GM23338 (cell line): ENCODE results near the gene GCH1. TPM values are rescaled to one million over a fixed set of nuclear protein-coding genes. Genes with fewer than 3 reads are reported as not detected.

Experiments used
- ATAC-seq: fragments of 200-7000 bp; cut with Tn5 transposase; 3 replicates; pipeline ENCODE4 v1.9.1; 2020
- DNase-seq: peaks from one replicate; pipeline ENCODE4 v3.0.0-alpha.2; 2015; ENCODE audit warnings: low spot score
- H2AFZ ChIP-seq: fragments of 200-600 bp; sonication (generic); 2 replicates; pipeline ENCODE4 v1.8.0; 2016; ENCODE audit warnings: antibody characterized with exemption, mild to moderate bottlenecking, moderate library complexity
- H3F3A ChIP-seq: fragments of 200-600 bp; sonication (generic); replicated peaks from 2 replicates; pipeline ENCODE4 v1.8.0; 2017; ENCODE audit warnings: antibody characterized with exemption, mixed run types, low read depth
- H3K27ac ChIP-seq: fragments of 200-600 bp; sonication (generic); 2 replicates; pipeline ENCODE4 v1.6.1; 2016; ENCODE audit warnings: low read depth
- H3K27me3 ChIP-seq: fragments of 200-600 bp; sonication (generic); 2 replicates; pipeline ENCODE4 v1.8.0; 2016; ENCODE audit warnings: mild to moderate bottlenecking, mixed run types, moderate library complexity; ENCODE audit not compliant: insufficient read depth
- H3K36me3 ChIP-seq: fragments of 200-600 bp; sonication (generic); 2 replicates; pipeline ENCODE4 v1.8.0; 2016; ENCODE audit warnings: mild to moderate bottlenecking; ENCODE audit not compliant: insufficient read depth
- H3K4me1 ChIP-seq: fragments of 200-600 bp; sonication (generic); 2 replicates; pipeline ENCODE4 v1.8.0; 2016; ENCODE audit warnings: mild to moderate bottlenecking, moderate library complexity; ENCODE audit not compliant: insufficient read depth
- H3K4me2 ChIP-seq: fragments of 200-600 bp; sonication (generic); 2 replicates; pipeline ENCODE4 v1.7.1; 2017; ENCODE audit warnings: mixed run types
- H3K4me3 ChIP-seq: fragments of 200-600 bp; sonication (generic); 2 replicates; pipeline ENCODE4 v1.6.1; 2016; ENCODE audit warnings: mixed run types
- H3K79me2 ChIP-seq: fragments of 200-600 bp; sonication (generic); replicated peaks from 2 replicates; pipeline ENCODE4 v1.8.0; 2017; ENCODE audit warnings: mild to moderate bottlenecking; ENCODE audit not compliant: insufficient read depth
- H3K9me2 ChIP-seq: fragments of 200-600 bp; sonication (generic); 2 replicates; pipeline ENCODE4 v1.8.0; 2017; ENCODE audit not compliant: insufficient read depth
- H4K20me1 ChIP-seq: fragments of 200-600 bp; sonication (generic); replicated peaks from 2 replicates; pipeline ENCODE4 v1.8.0; 2017; ENCODE audit warnings: mild to moderate bottlenecking; ENCODE audit not compliant: insufficient read depth
- H3K27ac Mint-ChIP-seq: 2 replicates; pipeline ENCODE4 v1.8.0; 2020; ENCODE audit warnings: inconsistent platforms, mild to moderate bottlenecking, moderate library complexity, mixed read lengths
- H3K27me3 Mint-ChIP-seq: 3 replicates; pipeline ENCODE4 v1.8.0; 2022; ENCODE audit warnings: low read depth, mild to moderate bottlenecking, moderate library complexity, mixed read lengths, inconsistent platforms; ENCODE audit not compliant: insufficient read depth, poor library complexity
- H3K36me3 Mint-ChIP-seq: 3 replicates; pipeline ENCODE4 v1.8.0; 2021; ENCODE audit warnings: low read depth, mild to moderate bottlenecking, inconsistent platforms, moderate library complexity, mixed read lengths
- H3K4me1 Mint-ChIP-seq: 3 replicates; pipeline ENCODE4 v1.8.0; 2020; ENCODE audit warnings: mild to moderate bottlenecking, inconsistent platforms, mixed read lengths
- H3K4me3 Mint-ChIP-seq: 3 replicates; pipeline ENCODE4 v1.8.0; 2021; ENCODE audit warnings: moderate library complexity, mild to moderate bottlenecking, inconsistent platforms, mixed read lengths
- H3K9me3 Mint-ChIP-seq: 3 replicates; pipeline ENCODE4 v1.8.0; 2020; ENCODE audit warnings: moderate library complexity, mild to moderate bottlenecking, inconsistent platforms, mixed read lengths
- CREB1 ChIP-seq: fragments of 250-450 bp; sonication (Bioruptor Pico); IDR thresholded peaks from 2 replicates; pipeline ENCODE4 v1.5.0; 2020; ENCODE audit warnings: low read depth, mild to moderate bottlenecking, moderate library complexity
- EZH2 ChIP-seq: fragments of 200-600 bp; sonication (generic); IDR thresholded peaks from one replicate; pipeline ENCODE4 v1.8.0; 2017; ENCODE audit warnings: antibody characterized with exemption, mild to moderate bottlenecking, low read depth; ENCODE audit not compliant: unreplicated experiment
- EZH2phosphoT487 ChIP-seq: fragments of 200-600 bp; sonication (generic); IDR thresholded peaks from one replicate; pipeline ENCODE4 v1.8.1; 2018; ENCODE audit warnings: antibody characterized with exemption; ENCODE audit not compliant: unreplicated experiment
- JUNB ChIP-seq: IDR thresholded peaks from one replicate; pipeline ENCODE4 v1.6.1; 2016; ENCODE audit warnings: antibody characterized with exemption; ENCODE audit not compliant: unreplicated experiment
- NANOG ChIP-seq: IDR thresholded peaks from 2 replicates; pipeline ENCODE4 v1.6.1; 2016; ENCODE audit warnings: antibody characterized with exemption, borderline replicate concordance
- POLR2AphosphoS5 ChIP-seq: IDR thresholded peaks from 2 replicates; pipeline ENCODE4 v1.6.1; 2016; ENCODE audit warnings: antibody characterized with exemption, low read depth
- STAT1 ChIP-seq: IDR thresholded peaks from one replicate; pipeline ENCODE4 v1.6.1; 2016; ENCODE audit warnings: antibody characterized with exemption; ENCODE audit not compliant: unreplicated experiment
- ZNF114 ChIP-seq: fragments of 250-450 bp; sonication (Bioruptor Pico); IDR thresholded peaks from 2 replicates; pipeline ENCODE4 v1.5.0; 2020; ENCODE audit warnings: mild to moderate bottlenecking, moderate library complexity
- ZNF331 ChIP-seq: fragments of 250-450 bp; sonication (Bioruptor Pico); IDR thresholded peaks from 2 replicates; pipeline ENCODE4 v1.5.0; 2020; ENCODE audit warnings: low read depth, mild to moderate bottlenecking, moderate library complexity
- polyA plus RNA-seq: library from polyadenylated mRNA; unstranded; fragments of >200 nt; fragmentation: Nextera tagmentation; extraction: Ambion mirVana; gene quantifications from 2 replicates; pipeline ENCODE4 v1.2.1, GENCODE V29; 2016
- total RNA-seq: library from RNA; depleted of rRNA; stranded (reverse); fragments of >200 nt; shearing (Covaris generic); gene quantifications from 2 replicates; pipeline ENCODE4 v1.2.3, GENCODE V29; 2014
- TF ChIP-seq, protein P1 (sequence below): fragments of 250-450 bp; sonication (Bioruptor Pico); IDR thresholded peaks from 2 replicates; pipeline ENCODE4 v1.5.0; 2020; ENCODE audit warnings: mild to moderate bottlenecking, moderate library complexity
- TF ChIP-seq, protein P2 (sequence below): IDR thresholded peaks from 2 replicates; pipeline ENCODE4 v1.6.1; 2016; ENCODE audit warnings: antibody characterized with exemption
- TF ChIP-seq, protein P3 (sequence below): IDR thresholded peaks from one replicate; pipeline ENCODE4 v1.6.1; 2018; ENCODE audit warnings: antibody characterized with exemption; ENCODE audit not compliant: unreplicated experiment
- TF ChIP-seq, protein P4 (sequence below), 2 experiments: fragments of 200-600 bp in 1 of 2; sonication (generic) in 1 of 2; conservative IDR thresholded peaks; 2 replicates each; pipeline versions ENCODE4 v1.5.1 to v1.6.1; 2016 to 2017; ENCODE audit warnings: antibody characterized with exemption in 2 of 2, low read depth in 2 of 2, mild to moderate bottlenecking in 2 of 2, moderate library complexity in 1 of 2

Gene GCH1
- total and polyA plus RNA-seq, 2 experiments from 2014 or later, result 8.7 to 15.0 TPM

DNA sequence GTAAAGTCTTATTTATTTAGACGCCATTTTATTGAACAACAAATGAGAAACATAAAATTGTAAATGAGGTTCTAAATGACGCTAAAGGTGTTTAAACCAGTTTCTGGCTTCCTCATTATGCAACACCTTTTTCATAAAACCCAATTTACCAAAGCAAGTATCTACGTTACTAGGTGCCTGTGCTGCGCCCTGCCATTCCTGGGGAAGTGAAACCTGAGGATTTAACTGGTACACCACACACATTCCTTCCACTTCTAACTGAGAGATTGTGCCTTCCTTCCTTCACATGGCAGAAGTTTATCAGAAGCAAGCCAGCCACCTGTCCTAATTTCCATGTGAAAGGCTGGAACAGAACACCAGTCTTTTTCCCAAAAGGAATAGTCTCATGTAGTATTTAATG, 40.3 kb upstream of the GCH1 start:
- no peaks in the 10 kb centered on the region for H3K4me1 ChIP-seq
- H3K36me3 ChIP-seq, result peaks cover 21% of the 10 kb centered on the region
- TF ChIP-seq, protein P1, sequence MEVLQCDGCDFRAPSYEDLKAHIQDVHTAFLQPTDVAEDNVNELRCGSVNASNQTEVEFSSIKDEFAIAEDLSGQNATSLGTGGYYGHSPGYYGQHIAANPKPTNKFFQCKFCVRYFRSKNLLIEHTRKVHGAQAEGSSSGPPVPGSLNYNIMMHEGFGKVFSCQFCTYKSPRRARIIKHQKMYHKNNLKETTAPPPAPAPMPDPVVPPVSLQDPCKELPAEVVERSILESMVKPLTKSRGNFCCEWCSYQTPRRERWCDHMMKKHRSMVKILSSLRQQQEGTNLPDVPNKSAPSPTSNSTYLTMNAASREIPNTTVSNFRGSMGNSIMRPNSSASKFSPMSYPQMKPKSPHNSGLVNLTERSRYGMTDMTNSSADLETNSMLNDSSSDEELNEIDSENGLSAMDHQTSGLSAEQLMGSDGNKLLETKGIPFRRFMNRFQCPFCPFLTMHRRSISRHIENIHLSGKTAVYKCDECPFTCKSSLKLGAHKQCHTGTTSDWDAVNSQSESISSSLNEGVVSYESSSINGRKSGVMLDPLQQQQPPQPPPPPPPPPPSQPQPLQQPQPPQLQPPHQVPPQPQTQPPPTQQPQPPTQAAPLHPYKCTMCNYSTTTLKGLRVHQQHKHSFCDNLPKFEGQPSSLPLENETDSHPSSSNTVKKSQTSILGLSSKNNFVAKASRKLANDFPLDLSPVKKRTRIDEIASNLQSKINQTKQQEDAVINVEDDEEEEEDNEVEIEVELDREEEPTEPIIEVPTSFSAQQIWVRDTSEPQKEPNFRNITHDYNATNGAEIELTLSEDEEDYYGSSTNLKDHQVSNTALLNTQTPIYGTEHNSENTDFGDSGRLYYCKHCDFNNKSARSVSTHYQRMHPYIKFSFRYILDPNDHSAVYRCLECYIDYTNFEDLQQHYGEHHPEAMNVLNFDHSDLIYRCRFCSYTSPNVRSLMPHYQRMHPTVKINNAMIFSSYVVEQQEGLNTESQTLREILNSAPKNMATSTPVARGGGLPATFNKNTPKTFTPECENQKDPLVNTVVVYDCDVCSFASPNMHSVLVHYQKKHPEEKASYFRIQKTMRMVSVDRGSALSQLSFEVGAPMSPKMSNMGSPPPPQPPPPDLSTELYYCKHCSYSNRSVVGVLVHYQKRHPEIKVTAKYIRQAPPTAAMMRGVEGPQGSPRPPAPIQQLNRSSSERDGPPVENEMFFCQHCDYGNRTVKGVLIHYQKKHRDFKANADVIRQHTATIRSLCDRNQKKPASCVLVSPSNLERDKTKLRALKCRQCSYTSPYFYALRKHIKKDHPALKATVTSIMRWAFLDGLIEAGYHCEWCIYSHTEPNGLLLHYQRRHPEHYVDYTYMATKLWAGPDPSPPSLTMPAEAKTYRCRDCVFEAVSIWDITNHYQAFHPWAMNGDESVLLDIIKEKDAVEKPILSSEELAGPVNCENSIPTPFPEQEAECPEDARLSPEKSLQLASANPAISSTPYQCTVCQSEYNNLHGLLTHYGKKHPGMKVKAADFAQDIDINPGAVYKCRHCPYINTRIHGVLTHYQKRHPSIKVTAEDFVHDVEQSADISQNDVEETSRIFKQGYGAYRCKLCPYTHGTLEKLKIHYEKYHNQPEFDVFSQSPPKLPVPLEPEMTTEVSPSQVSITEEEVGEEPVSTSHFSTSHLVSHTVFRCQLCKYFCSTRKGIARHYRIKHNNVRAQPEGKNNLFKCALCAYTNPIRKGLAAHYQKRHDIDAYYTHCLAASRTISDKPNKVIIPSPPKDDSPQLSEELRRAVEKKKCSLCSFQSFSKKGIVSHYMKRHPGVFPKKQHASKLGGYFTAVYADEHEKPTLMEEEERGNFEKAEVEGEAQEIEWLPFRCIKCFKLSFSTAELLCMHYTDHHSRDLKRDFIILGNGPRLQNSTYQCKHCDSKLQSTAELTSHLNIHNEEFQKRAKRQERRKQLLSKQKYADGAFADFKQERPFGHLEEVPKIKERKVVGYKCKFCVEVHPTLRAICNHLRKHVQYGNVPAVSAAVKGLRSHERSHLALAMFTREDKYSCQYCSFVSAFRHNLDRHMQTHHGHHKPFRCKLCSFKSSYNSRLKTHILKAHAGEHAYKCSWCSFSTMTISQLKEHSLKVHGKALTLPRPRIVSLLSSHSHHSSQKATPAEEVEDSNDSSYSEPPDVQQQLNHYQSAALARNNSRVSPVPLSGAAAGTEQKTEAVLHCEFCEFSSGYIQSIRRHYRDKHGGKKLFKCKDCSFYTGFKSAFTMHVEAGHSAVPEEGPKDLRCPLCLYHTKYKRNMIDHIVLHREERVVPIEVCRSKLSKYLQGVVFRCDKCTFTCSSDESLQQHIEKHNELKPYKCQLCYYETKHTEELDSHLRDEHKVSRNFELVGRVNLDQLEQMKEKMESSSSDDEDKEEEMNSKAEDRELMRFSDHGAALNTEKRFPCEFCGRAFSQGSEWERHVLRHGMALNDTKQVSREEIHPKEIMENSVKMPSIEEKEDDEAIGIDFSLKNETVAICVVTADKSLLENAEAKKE, result no peak
- TF ChIP-seq STAT1 (no peak), EZH2phosphoT487 (no peak), JUNB (no peak), EZH2 (no peak), NANOG (no peak), ZNF114 (CRISPR knock-in tag) (no peak), POLR2AphosphoS5 (no peak), CREB1 (CRISPR knock-in tag) (no peak), ZNF331 (CRISPR knock-in tag) (no peak)
- TF ChIP-seq, protein P2, sequence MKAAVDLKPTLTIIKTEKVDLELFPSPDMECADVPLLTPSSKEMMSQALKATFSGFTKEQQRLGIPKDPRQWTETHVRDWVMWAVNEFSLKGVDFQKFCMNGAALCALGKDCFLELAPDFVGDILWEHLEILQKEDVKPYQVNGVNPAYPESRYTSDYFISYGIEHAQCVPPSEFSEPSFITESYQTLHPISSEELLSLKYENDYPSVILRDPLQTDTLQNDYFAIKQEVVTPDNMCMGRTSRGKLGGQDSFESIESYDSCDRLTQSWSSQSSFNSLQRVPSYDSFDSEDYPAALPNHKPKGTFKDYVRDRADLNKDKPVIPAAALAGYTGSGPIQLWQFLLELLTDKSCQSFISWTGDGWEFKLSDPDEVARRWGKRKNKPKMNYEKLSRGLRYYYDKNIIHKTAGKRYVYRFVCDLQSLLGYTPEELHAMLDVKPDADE, result no peak
- TF ChIP-seq, protein P3, sequence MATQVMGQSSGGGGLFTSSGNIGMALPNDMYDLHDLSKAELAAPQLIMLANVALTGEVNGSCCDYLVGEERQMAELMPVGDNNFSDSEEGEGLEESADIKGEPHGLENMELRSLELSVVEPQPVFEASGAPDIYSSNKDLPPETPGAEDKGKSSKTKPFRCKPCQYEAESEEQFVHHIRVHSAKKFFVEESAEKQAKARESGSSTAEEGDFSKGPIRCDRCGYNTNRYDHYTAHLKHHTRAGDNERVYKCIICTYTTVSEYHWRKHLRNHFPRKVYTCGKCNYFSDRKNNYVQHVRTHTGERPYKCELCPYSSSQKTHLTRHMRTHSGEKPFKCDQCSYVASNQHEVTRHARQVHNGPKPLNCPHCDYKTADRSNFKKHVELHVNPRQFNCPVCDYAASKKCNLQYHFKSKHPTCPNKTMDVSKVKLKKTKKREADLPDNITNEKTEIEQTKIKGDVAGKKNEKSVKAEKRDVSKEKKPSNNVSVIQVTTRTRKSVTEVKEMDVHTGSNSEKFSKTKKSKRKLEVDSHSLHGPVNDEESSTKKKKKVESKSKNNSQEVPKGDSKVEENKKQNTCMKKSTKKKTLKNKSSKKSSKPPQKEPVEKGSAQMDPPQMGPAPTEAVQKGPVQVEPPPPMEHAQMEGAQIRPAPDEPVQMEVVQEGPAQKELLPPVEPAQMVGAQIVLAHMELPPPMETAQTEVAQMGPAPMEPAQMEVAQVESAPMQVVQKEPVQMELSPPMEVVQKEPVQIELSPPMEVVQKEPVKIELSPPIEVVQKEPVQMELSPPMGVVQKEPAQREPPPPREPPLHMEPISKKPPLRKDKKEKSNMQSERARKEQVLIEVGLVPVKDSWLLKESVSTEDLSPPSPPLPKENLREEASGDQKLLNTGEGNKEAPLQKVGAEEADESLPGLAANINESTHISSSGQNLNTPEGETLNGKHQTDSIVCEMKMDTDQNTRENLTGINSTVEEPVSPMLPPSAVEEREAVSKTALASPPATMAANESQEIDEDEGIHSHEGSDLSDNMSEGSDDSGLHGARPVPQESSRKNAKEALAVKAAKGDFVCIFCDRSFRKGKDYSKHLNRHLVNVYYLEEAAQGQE, result no peak
- TF ChIP-seq, protein P4, sequence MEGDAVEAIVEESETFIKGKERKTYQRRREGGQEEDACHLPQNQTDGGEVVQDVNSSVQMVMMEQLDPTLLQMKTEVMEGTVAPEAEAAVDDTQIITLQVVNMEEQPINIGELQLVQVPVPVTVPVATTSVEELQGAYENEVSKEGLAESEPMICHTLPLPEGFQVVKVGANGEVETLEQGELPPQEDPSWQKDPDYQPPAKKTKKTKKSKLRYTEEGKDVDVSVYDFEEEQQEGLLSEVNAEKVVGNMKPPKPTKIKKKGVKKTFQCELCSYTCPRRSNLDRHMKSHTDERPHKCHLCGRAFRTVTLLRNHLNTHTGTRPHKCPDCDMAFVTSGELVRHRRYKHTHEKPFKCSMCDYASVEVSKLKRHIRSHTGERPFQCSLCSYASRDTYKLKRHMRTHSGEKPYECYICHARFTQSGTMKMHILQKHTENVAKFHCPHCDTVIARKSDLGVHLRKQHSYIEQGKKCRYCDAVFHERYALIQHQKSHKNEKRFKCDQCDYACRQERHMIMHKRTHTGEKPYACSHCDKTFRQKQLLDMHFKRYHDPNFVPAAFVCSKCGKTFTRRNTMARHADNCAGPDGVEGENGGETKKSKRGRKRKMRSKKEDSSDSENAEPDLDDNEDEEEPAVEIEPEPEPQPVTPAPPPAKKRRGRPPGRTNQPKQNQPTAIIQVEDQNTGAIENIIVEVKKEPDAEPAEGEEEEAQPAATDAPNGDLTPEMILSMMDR (conservative IDR thresholded peaks at IDR 0.05; ENCODE audit: low read depth in 2 of 2), result no peak
- Mint-ChIP-seq H3K4me1 (peaks cover 17% of the 10 kb centered on the region; the same call in 2 of the 3 replicates), H3K27me3 (peaks cover 7% of the 10 kb centered on the region), H3K27ac (peak overlapping the region; percentile 21; the same call in 1 of the 2 replicates), H3K36me3 (peaks cover 50% of the 10 kb centered on the region), H3K9me3 (peaks cover 11% of the 10 kb centered on the region), H3K4me3 (no peak overlapping the region)
- no peak overlapping the region for H2AFZ ChIP-seq
- no peaks in the 10 kb centered on the region for H4K20me1 ChIP-seq
- H3K27me3 ChIP-seq, result no peaks in the 10 kb centered on the region
- no peaks in the 10 kb centered on the region for H3K9me2 ChIP-seq
- DNase-seq (peak; percentile 41), ATAC-seq (peak; percentile 42; the same call in 2 of the 3 replicates)
- H3F3A ChIP-seq, result no peaks in the 10 kb centered on the region
- H3K4me3 ChIP-seq, result no peak overlapping the region
- no peak overlapping the region for H3K27ac ChIP-seq
- no peak overlapping the region for H3K4me2 ChIP-seq
- no peaks in the 10 kb centered on the region for H3K79me2 ChIP-seq
